ENCODE results near the gene BCKDHB.
A peak's percentile ranks its signal among the peaks of the same experiment; 100 is the strongest.
"Not testable (repeated sequence)": the region's sequence is repeated elsewhere in the genome, so short reads cannot be mapped to it uniquely, and the experiment has no call there.

The BCKDHB gene

DNA sequence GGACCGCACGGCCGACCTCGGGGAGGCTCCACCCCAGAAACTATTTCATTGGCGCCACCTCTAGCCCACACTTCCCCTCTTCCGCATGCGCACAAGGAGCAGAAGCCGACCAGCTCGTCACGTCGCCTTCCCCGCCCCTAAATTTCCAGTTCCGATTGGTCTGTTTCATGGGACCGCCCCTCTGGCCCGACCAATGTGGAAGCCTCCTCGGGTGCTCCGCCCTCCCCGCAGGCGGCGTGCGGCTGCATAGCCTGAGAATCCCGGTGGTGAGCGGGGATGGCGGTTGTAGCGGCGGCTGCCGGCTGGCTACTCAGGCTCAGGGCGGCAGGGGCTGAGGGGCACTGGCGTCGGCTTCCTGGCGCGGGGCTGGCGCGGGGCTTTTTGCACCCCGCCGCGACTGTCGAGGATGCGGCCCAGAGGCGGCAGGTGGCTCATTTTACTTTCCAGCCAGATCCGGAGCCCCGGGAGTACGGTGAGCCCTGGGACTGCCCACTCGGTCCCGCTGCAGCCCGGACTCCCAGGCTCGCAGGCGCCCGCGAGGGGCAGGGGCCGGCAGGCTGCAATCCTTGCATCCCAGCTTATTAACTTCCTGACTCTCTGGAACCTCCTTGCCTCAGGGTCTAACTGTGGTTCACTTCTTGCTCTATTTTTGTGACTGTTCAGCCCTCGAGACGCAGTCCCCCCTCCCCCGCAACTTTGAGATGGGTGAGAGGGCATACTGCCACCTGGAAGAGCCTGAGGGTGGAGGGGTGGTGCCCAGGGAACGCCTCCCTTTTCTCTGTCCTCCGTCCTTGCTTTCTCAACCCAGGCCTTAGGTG is at the start of gene BCKDHB:
Gene BCKDHB (plus strand): TSS at position 254 of the 818 bp plus-strand sequence. CDS start 23 bp downstream, at position 277.
- no peaks in the 10 kb centered on the region; the same call in 1 of the 2 replicates for H3K4me1 ChIP-seq (ENCODE audit: insufficient read depth, low read length)
- no peaks in the 10 kb centered on the region for H3K9me3 ChIP-seq (ENCODE audit: control insufficient read depth, insufficient read depth, low read length)
- H3K9ac ChIP-seq (ENCODE audit: low read depth, low read length) = peak within 1 kb of the TSS; percentile 99
- no peaks in the 10 kb centered on the region for H3K36me3 ChIP-seq (ENCODE audit: insufficient read depth, low read length)

DNA sequence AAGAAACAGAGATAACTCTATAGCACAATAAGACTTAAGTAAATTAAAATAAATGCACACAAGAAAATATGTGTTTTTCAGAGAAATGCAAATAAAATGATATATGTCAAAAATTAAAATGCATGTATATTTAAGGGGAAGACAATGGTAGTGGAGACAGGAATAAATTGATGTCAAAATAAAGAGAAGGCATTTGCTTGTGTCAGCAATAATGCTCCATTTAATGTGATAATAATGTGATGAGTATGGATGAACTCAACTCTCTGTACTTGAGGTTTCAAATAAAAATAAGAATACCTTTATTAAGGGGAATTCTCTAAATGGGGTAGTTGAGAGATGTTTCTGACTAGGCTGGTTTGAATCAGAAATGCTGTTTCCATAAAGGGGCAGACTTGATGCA is 45.7 kb upstream of the BCKDHB start:
- no peaks in the 10 kb centered on the region for H3K36me3 ChIP-seq (ENCODE audit: insufficient read depth, low read length)
- no peak overlapping the region for H3K9ac ChIP-seq (ENCODE audit: low read depth, low read length)
- H3K4me1 ChIP-seq (ENCODE audit: insufficient read depth, low read length) = no peaks in the 10 kb centered on the region
- H3K9me3 ChIP-seq (ENCODE audit: control insufficient read depth, insufficient read depth, low read length) = no peaks in the 10 kb centered on the region

GRCh38 chr6:80068146-80068545 is 38.3 kb upstream of the BCKDHB start:
- not testable (repeated sequence) for H3K36me3 ChIP-seq (ENCODE audit: insufficient read depth, low read length); H3K4me1 ChIP-seq (ENCODE audit: insufficient read depth, low read length); H3K9ac ChIP-seq (ENCODE audit: low read depth, low read length); H3K9me3 ChIP-seq (ENCODE audit: control insufficient read depth, insufficient read depth, low read length)

DNA sequence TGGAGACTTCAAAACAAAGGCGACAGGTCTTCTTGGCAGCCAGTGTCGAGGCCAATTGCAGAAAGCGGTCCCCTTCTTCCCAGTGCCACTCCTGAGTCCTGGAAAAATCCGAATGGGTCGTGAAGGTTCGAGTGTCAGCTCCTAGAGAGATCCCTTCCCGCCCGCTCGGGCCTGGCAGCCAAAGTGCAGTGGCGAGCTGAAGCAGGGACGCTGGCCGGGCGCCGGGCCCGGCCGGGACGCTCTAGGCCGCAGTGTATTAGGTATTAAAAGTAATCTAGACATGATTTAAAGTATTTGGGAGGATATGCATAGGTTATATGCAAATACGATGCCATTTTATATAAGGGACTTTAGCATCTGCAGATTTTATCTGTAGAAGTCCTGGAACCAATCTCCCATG is 36.0 kb upstream of the BCKDHB start:
- H3K4me1 ChIP-seq (ENCODE audit: insufficient read depth, low read length); H3K36me3 ChIP-seq (ENCODE audit: insufficient read depth, low read length): not testable (repeated sequence)

GRCh38 chr6:80077067-80077466 is 29.4 kb upstream of the BCKDHB start:
- no peak overlapping the region for H3K9ac ChIP-seq (ENCODE audit: low read depth, low read length)
- peaks cover 7% of the 10 kb centered on the region; the same call in 1 of the 2 replicates for H3K4me1 ChIP-seq (ENCODE audit: insufficient read depth, low read length)
- no peaks in the 10 kb centered on the region for H3K36me3 ChIP-seq (ENCODE audit: insufficient read depth, low read length)

More for the DNA sequence above, 36.0 kb upstream of the BCKDHB start:
- H3K9ac ChIP-seq (ENCODE audit: low read depth, low read length); H3K9me3 ChIP-seq (ENCODE audit: control insufficient read depth, insufficient read depth, low read length): not testable (repeated sequence)

DNA sequence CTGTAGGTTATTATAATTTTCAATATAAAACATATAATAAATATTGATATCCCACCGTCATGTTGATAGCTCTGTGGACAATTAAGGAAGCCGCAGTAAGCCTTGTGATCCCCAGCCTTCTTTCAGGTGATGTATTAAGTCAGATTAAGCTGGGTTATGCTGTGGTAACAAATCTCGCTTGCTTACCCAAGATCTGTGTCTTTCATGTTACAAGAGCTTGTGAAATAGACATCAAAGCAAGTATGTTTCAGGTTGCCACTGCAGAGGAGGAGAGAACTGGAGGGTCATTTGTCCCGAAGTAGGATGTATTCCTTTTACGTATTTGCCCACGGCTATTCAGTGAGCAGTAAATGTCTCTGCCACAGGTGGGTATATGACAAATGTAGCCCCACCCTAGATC is 17.8 kb upstream of the BCKDHB start:
- Histone ChIP-seq H3K9ac (ENCODE audit: low read depth, low read length) (no peak overlapping the region), H3K36me3 (ENCODE audit: insufficient read depth, low read length) (no peaks in the 10 kb centered on the region), H3K4me1 (ENCODE audit: insufficient read depth, low read length) (no peaks in the 10 kb centered on the region), H3K9me3 (ENCODE audit: control insufficient read depth, insufficient read depth, low read length) (no peaks in the 10 kb centered on the region)

More at GRCh38 chr6:80077067-80077466, 29.4 kb upstream of the BCKDHB start:
- no peaks in the 10 kb centered on the region for H3K9me3 ChIP-seq (ENCODE audit: control insufficient read depth, insufficient read depth, low read length)

DNA sequence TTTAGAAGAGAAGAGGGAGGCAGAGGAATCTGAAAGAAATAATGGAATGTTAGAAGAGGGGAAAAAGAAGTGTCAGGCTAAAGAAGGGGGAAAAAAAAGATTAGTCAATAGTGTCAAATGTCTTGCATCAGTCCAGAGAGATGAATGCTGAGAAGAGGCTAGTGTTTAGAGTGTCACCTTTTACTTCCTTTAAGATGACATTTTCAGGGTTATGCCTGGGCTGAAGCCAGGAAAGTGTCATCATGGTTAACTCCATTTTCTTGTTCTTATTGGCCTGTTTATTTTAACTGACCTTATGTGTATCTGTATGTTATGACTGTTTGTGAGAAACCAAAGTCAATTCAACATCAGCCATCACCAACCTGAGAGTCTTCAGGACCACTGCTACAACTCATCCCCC is 15.0 kb upstream of the BCKDHB start:
- H3K9ac ChIP-seq (ENCODE audit: low read depth, low read length) = no peak overlapping the region
- no peaks in the 10 kb centered on the region for H3K36me3 ChIP-seq (ENCODE audit: insufficient read depth, low read length)
- no peaks in the 10 kb centered on the region for H3K9me3 ChIP-seq (ENCODE audit: control insufficient read depth, insufficient read depth, low read length)
- no peaks in the 10 kb centered on the region for H3K4me1 ChIP-seq (ENCODE audit: insufficient read depth, low read length)

GRCh38 chr6:80094017-80094416 is 12.5 kb upstream of the BCKDHB start:
- no peaks in the 10 kb centered on the region for H3K9me3 ChIP-seq (ENCODE audit: control insufficient read depth, insufficient read depth, low read length)
- no peaks in the 10 kb centered on the region for H3K36me3 ChIP-seq (ENCODE audit: insufficient read depth, low read length)
- H3K9ac ChIP-seq (ENCODE audit: low read depth, low read length) = no peak overlapping the region
- no peaks in the 10 kb centered on the region for H3K4me1 ChIP-seq (ENCODE audit: insufficient read depth, low read length)

GRCh38 chr6:80095600-80095999 is 10.9 kb upstream of the BCKDHB start:
- H3K9ac ChIP-seq (ENCODE audit: low read depth, low read length) = no peak overlapping the region
- no peaks in the 10 kb centered on the region for H3K36me3 ChIP-seq (ENCODE audit: insufficient read depth, low read length)
- H3K9me3 ChIP-seq (ENCODE audit: control insufficient read depth, insufficient read depth, low read length) = no peaks in the 10 kb centered on the region
- H3K4me1 ChIP-seq (ENCODE audit: insufficient read depth, low read length) = no peaks in the 10 kb centered on the region

GRCh38 chr6:80098392-80098791 is 8.1 kb upstream of the BCKDHB start:
- Histone ChIP-seq H3K9ac (ENCODE audit: low read depth, low read length) (no peak overlapping the region), H3K36me3 (ENCODE audit: insufficient read depth, low read length) (no peaks in the 10 kb centered on the region), H3K4me1 (ENCODE audit: insufficient read depth, low read length) (no peaks in the 10 kb centered on the region), H3K9me3 (ENCODE audit: control insufficient read depth, insufficient read depth, low read length) (no peaks in the 10 kb centered on the region)

DNA sequence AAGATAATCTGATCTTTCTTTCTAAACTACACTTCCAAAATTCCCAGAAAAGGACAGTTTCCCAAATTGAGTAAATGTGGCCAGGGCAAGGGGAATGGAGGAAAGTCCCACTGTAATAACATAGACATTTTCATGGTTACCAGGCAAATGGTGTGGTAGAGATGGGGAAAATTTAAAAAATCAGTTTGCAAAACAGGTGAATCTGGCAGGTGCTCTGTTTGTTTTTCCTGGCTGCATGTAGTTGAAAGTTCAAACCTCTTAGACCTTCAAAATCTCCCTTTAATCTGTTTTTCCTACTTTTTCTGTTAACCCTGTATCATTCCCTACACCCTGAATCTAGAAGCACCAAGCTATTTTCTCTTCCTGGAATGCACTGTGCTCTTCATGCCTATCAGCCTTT is 2.0 kb upstream of the BCKDHB start:
- no peaks in the 10 kb centered on the region for H3K9me3 ChIP-seq (ENCODE audit: control insufficient read depth, insufficient read depth, low read length)
- no peaks in the 10 kb centered on the region for H3K4me1 ChIP-seq (ENCODE audit: insufficient read depth, low read length)
- H3K9ac ChIP-seq (ENCODE audit: low read depth, low read length) = no peak overlapping the region
- H3K36me3 ChIP-seq (ENCODE audit: insufficient read depth, low read length) = no peaks in the 10 kb centered on the region

DNA sequence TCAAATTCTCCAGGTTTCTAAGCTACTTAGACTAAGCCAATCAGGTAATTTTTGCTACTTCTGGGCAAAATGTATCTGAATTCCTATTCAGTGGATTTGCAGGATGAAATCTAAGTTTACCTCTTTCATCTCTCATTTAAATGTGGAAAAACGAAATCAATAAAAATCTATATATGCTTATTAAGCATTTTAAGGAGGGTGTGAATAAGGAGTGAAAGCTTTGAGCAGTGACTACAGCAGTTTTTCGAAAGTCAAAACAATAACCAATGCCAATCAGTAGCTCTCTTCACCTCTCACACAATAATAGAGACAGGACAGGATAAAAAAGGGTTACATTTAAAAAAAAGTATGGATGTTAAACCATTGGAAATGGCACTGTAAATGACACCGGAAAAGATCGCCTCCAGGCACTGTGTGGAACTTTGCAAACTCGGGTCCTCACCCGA is 476 bp upstream of the BCKDHB start:
- H3K36me3 ChIP-seq (ENCODE audit: insufficient read depth, low read length) = no peaks in the 10 kb centered on the region
- H3K4me1 ChIP-seq (ENCODE audit: insufficient read depth, low read length) = no peaks in the 10 kb centered on the region; the same call in 1 of the 2 replicates
- no peaks in the 10 kb centered on the region for H3K9me3 ChIP-seq (ENCODE audit: control insufficient read depth, insufficient read depth, low read length)
- peak overlapping the region; percentile 99 for H3K9ac ChIP-seq (ENCODE audit: low read depth, low read length)

DNA sequence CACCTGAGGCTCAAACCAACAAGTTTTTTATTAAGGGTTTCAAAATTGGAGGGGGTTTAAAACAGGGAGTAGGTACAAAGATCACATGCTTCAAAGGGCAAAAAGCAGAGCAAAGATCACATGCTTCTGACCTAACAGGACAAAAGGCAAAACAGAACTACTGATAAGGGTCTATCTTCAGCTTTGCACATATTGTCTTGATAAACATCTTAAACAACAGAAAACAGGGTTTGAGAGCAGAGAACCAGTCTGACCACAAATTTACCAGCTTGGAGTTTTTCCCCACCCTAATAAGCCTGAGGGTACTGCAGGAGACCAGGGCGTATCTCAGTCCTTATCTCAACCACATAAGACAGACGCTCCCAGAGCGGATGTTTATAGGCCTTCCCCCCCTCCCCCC is 16.1 kb downstream of the BCKDHB start:
- H3K9ac ChIP-seq (ENCODE audit: low read depth, low read length); H3K9me3 ChIP-seq (ENCODE audit: control insufficient read depth, insufficient read depth, low read length); H3K4me1 ChIP-seq (ENCODE audit: insufficient read depth, low read length); H3K36me3 ChIP-seq (ENCODE audit: insufficient read depth, low read length): not testable (repeated sequence)

DNA sequence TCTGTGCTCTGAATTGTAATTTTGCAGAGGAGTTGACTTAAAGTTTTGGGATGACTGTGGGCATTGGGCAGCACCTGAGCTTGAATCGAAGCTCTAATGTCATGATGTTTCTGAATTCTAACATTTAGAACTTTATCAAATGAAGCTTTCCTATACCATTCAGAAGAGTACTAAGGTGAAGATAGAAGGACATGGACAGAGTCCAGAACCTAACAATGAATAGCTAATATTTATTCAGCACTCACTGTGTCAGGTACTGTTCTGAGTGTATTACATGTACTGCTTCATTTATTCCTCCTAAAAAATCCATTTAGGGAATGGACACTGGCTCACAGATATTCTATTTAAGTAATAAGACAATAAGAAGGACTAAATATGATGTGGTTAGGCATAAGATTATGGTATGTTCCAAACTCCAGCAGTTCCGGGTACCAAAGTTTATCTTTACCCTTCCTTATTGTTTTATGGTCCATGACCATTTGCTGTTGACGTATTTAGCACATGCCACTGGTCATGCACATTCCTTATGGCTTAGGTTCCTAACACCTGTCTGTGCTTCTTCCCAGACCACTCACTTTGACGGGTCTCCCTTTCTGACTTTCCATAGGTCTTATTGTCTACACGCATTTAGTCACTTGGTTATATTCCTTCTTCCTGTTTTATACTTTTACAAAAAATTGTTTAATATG is 20.3 kb downstream of the BCKDHB start:
- Histone ChIP-seq H3K9ac (ENCODE audit: low read depth, low read length) (no peak overlapping the region), H3K36me3 (ENCODE audit: insufficient read depth, low read length) (no peaks in the 10 kb centered on the region), H3K4me1 (ENCODE audit: insufficient read depth, low read length) (peaks cover 7% of the 10 kb centered on the region), H3K9me3 (ENCODE audit: control insufficient read depth, insufficient read depth, low read length) (no peaks in the 10 kb centered on the region)

DNA sequence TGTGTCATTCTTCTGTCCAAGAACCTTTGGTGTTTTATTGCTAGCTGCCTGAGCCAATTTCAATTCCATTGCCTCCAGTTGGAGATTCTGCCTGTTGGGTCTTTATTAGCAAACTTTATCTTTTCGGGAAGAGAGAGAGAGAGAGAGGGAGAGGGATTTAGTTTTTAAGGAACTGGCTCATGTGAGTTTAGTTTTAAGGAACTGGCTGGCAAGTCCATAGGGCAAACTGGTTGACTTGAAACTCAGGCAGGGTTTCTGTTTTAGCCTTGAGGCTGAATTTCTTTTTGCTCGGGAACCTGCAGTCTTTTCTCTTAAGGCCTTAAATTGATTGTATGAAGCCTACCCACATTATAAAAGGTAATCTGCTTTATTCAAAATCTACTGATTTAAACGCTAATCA is 23.0 kb downstream of the BCKDHB start:
- Histone ChIP-seq H3K9ac (ENCODE audit: low read depth, low read length) (no peak overlapping the region), H3K9me3 (ENCODE audit: control insufficient read depth, insufficient read depth, low read length) (no peaks in the 10 kb centered on the region), H3K36me3 (ENCODE audit: insufficient read depth, low read length) (no peaks in the 10 kb centered on the region), H3K4me1 (ENCODE audit: insufficient read depth, low read length) (peaks cover 7% of the 10 kb centered on the region)
